KMS-11 (cell line): ENCODE results near the gene ATRNL1.

Experiments used
- H2AFZ ChIP-seq: fragments of 200-600 bp; sonication (generic); 2 replicates; pipeline ENCODE4 v1.6.1; 2016; ENCODE audit warnings: antibody characterized with exemption, mixed run types, low read depth
- H3K27ac ChIP-seq: fragments of 200-600 bp; sonication (generic); 2 replicates; pipeline ENCODE4 v1.6.1; 2016; ENCODE audit warnings: mild to moderate bottlenecking, mixed run types
- H3K27me3 ChIP-seq: fragments of 200-600 bp; sonication (generic); 2 replicates; pipeline ENCODE4 v1.6.1; 2017; ENCODE audit warnings: mild to moderate bottlenecking, low read depth, mixed run types, moderate library complexity; ENCODE audit not compliant: insufficient read depth
- H3K36me3 ChIP-seq: fragments of 200-600 bp; sonication (generic); 2 replicates; pipeline ENCODE4 v1.6.1; 2017; ENCODE audit warnings: mild to moderate bottlenecking, mixed run types; ENCODE audit not compliant: insufficient read depth
- H3K4me1 ChIP-seq: fragments of 200-600 bp; sonication (generic); 2 replicates; pipeline ENCODE4 v1.6.1; 2016; ENCODE audit warnings: mild to moderate bottlenecking, low read depth, mixed run types; ENCODE audit not compliant: poor library complexity, severe bottlenecking
- H3K4me2 ChIP-seq: fragments of 200-600 bp; sonication (generic); 2 replicates; pipeline ENCODE4 v1.7.0; 2016; ENCODE audit warnings: mild to moderate bottlenecking, mixed run types
- H3K4me3 ChIP-seq: fragments of 200-600 bp; sonication (generic); IDR thresholded peaks from 2 replicates; pipeline ENCODE4 v1.6.1; 2017; ENCODE audit warnings: low read depth, low read length, mixed read lengths; ENCODE audit not compliant: insufficient read depth
- H3K79me2 ChIP-seq: fragments of 200-600 bp; sonication (generic); 2 replicates; pipeline ENCODE4 v1.6.1; 2016; ENCODE audit warnings: low read depth, mixed run types; ENCODE audit not compliant: insufficient read depth
- H3K9ac ChIP-seq: fragments of 200-600 bp; sonication (generic); 2 replicates; pipeline ENCODE4 v1.6.1; 2016; ENCODE audit warnings: mild to moderate bottlenecking, mixed run types
- H4K20me1 ChIP-seq: fragments of 200-600 bp; sonication (generic); 2 replicates; pipeline ENCODE4 v1.6.1; 2016; ENCODE audit warnings: mild to moderate bottlenecking, mixed run types; ENCODE audit not compliant: insufficient read depth
- TF ChIP-seq, protein P1 (sequence below): fragments of 200-600 bp; sonication (generic); conservative IDR thresholded peaks from 2 replicates; pipeline ENCODE4 v1.6.1; 2017; ENCODE audit warnings: low read depth, mild to moderate bottlenecking, antibody characterized with exemption, low read length, moderate library complexity, mixed read lengths

The ATRNL1 gene

DNA sequence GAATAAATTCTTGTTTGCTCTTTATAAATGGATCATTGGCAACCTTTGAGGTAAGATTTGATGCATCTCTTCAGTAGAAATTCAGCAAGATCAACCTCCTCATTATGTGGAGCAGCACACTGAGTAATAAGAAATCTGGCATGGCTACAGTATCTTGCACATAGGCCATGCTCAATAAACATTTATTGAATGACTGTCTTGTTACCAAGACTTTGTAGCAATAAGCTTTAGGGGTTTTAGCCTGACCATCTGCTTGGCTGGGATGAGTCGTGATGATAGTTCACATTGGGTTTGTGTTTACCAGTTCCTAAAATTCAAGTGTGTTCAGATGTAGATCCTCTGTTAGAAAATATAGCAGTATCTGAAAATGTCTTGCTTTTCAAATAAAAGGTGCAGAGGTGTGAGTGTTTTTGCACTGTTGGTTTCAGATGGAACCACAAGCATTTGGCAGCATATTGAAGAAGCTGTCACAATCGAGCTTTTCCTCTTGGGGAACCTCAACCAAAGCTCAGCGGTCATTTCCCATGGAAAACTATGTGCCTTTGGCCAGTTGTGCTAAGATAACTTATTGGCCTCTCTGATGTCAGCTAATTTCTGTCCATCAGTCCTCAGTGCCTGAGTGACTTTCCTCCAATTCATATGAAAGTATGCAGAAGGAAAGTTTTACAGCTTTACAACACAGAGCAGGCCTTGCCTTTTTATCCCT is 737.3 kb downstream of the ATRNL1 start:
- H3K4me3 ChIP-seq = no peak overlapping the region
- TF ChIP-seq, protein P1, sequence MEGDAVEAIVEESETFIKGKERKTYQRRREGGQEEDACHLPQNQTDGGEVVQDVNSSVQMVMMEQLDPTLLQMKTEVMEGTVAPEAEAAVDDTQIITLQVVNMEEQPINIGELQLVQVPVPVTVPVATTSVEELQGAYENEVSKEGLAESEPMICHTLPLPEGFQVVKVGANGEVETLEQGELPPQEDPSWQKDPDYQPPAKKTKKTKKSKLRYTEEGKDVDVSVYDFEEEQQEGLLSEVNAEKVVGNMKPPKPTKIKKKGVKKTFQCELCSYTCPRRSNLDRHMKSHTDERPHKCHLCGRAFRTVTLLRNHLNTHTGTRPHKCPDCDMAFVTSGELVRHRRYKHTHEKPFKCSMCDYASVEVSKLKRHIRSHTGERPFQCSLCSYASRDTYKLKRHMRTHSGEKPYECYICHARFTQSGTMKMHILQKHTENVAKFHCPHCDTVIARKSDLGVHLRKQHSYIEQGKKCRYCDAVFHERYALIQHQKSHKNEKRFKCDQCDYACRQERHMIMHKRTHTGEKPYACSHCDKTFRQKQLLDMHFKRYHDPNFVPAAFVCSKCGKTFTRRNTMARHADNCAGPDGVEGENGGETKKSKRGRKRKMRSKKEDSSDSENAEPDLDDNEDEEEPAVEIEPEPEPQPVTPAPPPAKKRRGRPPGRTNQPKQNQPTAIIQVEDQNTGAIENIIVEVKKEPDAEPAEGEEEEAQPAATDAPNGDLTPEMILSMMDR = no peak
- peaks cover 19% of the 10 kb centered on the region for H3K4me1 ChIP-seq
- H4K20me1 ChIP-seq = no peaks in the 10 kb centered on the region
- no peaks in the 10 kb centered on the region for H3K36me3 ChIP-seq
- H3K27ac ChIP-seq = peak overlapping the region; percentile 3; the same call in 1 of the 2 replicates
- H2AFZ ChIP-seq = no peak overlapping the region
- peak overlapping the region; percentile 50 for H3K4me2 ChIP-seq
- H3K27me3 ChIP-seq = no peaks in the 10 kb centered on the region
- no peaks in the 10 kb centered on the region for H3K79me2 ChIP-seq
- no peak overlapping the region for H3K9ac ChIP-seq

DNA sequence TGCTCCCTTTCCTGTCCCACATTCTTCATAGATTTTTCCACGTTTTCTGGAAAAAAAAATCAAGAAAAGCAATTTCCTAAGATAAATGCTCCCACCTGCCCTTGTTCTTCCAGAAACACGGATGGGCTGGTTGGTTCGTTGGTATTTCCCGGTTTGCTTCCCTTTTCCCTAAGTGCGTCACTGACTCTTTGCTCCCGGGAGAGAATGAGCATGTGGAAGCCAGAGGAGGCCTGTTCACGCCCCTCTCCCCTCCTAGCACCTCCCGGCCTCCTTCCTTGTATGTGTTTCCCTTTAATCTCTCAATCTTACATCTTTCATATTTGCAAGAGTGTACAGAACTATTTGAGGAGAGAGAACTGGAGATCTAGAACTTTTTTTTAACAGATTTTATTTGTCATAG is 737.9 kb downstream of the ATRNL1 start:
- TF ChIP-seq, protein P1 = no peak
- no peak overlapping the region for H3K27ac ChIP-seq
- peak overlapping the region; percentile 50; the same call in 1 of the 2 replicates for H3K4me2 ChIP-seq
- no peaks in the 10 kb centered on the region for H3K36me3 ChIP-seq
- peaks cover 19% of the 10 kb centered on the region for H3K4me1 ChIP-seq
- H2AFZ ChIP-seq = no peak overlapping the region
- no peaks in the 10 kb centered on the region for H3K27me3 ChIP-seq
- H4K20me1 ChIP-seq = no peaks in the 10 kb centered on the region
- H3K9ac ChIP-seq = no peak overlapping the region
- H3K79me2 ChIP-seq = no peaks in the 10 kb centered on the region
- no peak overlapping the region for H3K4me3 ChIP-seq

DNA sequence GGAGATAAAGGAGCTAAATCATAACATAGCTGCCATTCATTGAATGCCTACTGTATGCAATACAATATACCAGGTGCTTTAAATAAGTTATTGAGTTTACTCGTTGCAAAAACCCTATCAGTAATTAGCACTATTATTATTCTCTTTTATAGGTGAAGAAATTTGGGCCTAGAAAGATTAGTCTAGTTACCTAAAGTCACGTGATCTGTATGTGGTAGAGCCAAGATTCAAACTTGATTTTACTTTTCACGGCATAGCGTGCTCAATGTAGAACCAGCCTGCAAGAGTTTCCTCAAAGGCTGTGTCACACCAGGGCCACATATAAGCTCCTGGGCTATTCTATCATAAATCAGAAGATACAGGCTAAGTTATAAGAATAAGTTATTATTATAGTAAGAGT is 740.0 kb downstream of the ATRNL1 start:
- no peaks in the 10 kb centered on the region for H3K27me3 ChIP-seq
- H3K9ac ChIP-seq = no peak overlapping the region
- H3K4me2 ChIP-seq = no peak overlapping the region
- TF ChIP-seq, protein P1 = no peak
- H3K4me3 ChIP-seq = no peak overlapping the region
- H3K27ac ChIP-seq = no peak overlapping the region
- no peaks in the 10 kb centered on the region for H4K20me1 ChIP-seq
- H3K36me3 ChIP-seq = no peaks in the 10 kb centered on the region
- H2AFZ ChIP-seq = no peak overlapping the region
- no peaks in the 10 kb centered on the region for H3K79me2 ChIP-seq
- peaks cover 19% of the 10 kb centered on the region for H3K4me1 ChIP-seq

DNA sequence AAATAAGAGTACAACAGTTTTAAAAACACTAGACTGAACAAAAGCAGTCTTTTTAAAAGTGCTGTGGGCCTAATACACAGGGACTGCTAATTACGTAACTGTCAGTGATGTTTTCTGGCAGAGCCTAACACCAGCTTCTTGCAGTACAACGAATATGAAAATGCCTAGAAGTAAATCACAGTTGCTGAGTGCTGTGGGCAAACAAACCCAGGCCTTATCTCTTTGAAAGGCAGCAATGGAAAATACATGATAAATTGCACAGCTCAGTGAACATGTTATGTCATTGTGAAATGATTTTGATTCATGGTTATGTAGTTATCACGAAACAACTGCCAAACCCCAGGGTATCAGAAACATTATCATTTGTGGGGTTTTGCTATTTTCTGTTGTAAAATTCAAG is 751.4 kb downstream of the ATRNL1 start:
- no peak overlapping the region for H2AFZ ChIP-seq
- no peak overlapping the region for H3K4me3 ChIP-seq
- no peak overlapping the region for H3K27ac ChIP-seq
- no peak overlapping the region for H3K4me2 ChIP-seq
- TF ChIP-seq, protein P1 = no peak
- no peaks in the 10 kb centered on the region for H3K36me3 ChIP-seq
- H3K27me3 ChIP-seq = no peaks in the 10 kb centered on the region
- H3K79me2 ChIP-seq = no peaks in the 10 kb centered on the region
- no peaks in the 10 kb centered on the region for H4K20me1 ChIP-seq
- H3K9ac ChIP-seq = no peak overlapping the region
- H3K4me1 ChIP-seq = no peaks in the 10 kb centered on the region
